Right cardiac atrium (tissue), 5 donors: ENCODE data around the gene C19orf73. TPM values are rescaled to one million over a fixed set of nuclear protein-coding genes. Genes with fewer than 3 reads are reported as not detected.

Experiments
- ATAC-seq, 2 donors: fragments of 200-7000 bp; cut with Tn5 transposase; one replicate each; pipeline versions ENCODE4 v1.8.0 to v1.9.1; 2020; ENCODE audit warnings: moderate library complexity in 2 of 2, mild to moderate bottlenecking in 1 of 2
- DNase-seq, 3 donors: peaks; one replicate each; pipeline ENCODE4 v3.0.0-alpha.2; 2020
- H3K27ac ChIP-seq: one replicate; pipeline ENCODE4 v1.5.1; 2013; ENCODE audit warnings: mild to moderate bottlenecking, low read length, control low read depth, moderate library complexity
- H3K27me3 ChIP-seq: one replicate; pipeline ENCODE4 v1.6.1; 2013; ENCODE audit not compliant: control insufficient read depth, insufficient read depth
- H3K4me1 ChIP-seq: one replicate; pipeline ENCODE4 v1.6.1; 2013; ENCODE audit warnings: low read length; ENCODE audit not compliant: control insufficient read depth, insufficient read depth
- H3K4me3 ChIP-seq: one replicate; pipeline ENCODE4 v1.5.1; 2013; ENCODE audit warnings: low read length, control low read depth
- H3K9me3 ChIP-seq: one replicate; pipeline ENCODE4 v1.6.1; 2013; ENCODE audit warnings: low read length; ENCODE audit not compliant: control insufficient read depth
- WGBS: extraction: QIAGEN DNeasy Blood & Tissue Kit; methylation state at CpG from one replicate; pipeline ENCODE4 v1.1.7; 2013; 5-methylcytosine and 5-hydroxymethylcytosine counted together
- intact Hi-C, 4 donors: fragments of 100-400 bp; cut with DNase I; formaldehyde crosslinking; loops; one replicate each; pipeline versions ENCODE4 v1.11.0 to v1.14.0; 2022 to 2023
- polyA plus RNA-seq: library from polyadenylated mRNA; stranded (reverse); fragments of 200-250 nt; gene quantifications from one replicate; pipeline ENCODE4 v1.2.3, GENCODE V29; 2013
- total RNA-seq, 4 donors: library from RNA; stranded (reverse); fragmentation: NEBNext Ultra II Directional; extraction: Animal tissue kit (Norgen Biotek cat#: 25700); gene quantifications; one replicate each; pipeline ENCODE4 v1.2.1, GENCODE V29; 2021
- donor health status: healthy with polysubstance abuse.
- donor health status: DM: no; HTN: yes; CAD: no.
- donor health status: DM: no; HTN: no; CAD: no.
- donor health status: DM: no; HTN: yes; CAD: no; lungs with severe emphysema.
- donor health status: DM: yes; HTN: yes; CAD: no.

The C19orf73 gene
- total and polyA plus RNA-seq, 5 donors = 1.2 to 3.3 (median 2.0) TPM

GRCh38 chr19:49155005-49155819, 36.3 kb upstream of the C19orf73 start, which contains the start of gene HRC:
Gene HRC (minus strand): TSS chr19:49155396. CDS start chr19:49155237, 159 bp downstream.
- Histone ChIP-seq H3K27ac (peak within 1 kb of the TSS; percentile 94), H3K4me1 (peaks cover 6% of the 10 kb centered on the region), H3K4me3 (peak within 1 kb of the TSS; percentile 27), H3K27me3 (no peaks in the 10 kb centered on the region), H3K9me3 (no peaks in the 10 kb centered on the region)
- intact Hi-C loops = loop anchor here in 1 of 4 donors (5.0 kb wide), 1 partner anchor 33 kb away; no protein-coding TSS in a partner anchor
- 30% methylated on average over 19 of the region's 19 CpGs for WGBS
- peak; percentile 49 to 87 (median 84) for DNase-seq
- peak; percentile 43 to 57 for ATAC-seq

DNA sequence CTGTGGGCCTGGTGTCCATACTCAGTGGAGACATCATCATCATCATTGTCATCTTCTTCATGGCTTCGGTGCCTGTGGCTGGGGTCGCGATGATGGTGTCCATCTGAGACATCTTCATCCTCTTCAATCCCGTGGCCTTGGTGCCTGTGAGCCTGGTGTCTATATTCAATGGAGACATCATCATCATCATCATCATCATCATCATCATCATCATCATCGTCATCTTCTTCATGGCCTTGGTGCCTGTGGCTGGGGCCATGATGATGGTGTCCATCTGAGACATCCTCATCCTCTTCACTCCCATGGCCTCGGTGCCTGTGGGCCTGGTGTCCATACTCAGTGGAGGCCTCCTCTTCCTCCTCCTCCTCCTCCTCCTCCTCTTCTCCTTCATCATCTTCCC, 35.3 kb upstream of the C19orf73 start:
- WGBS = 95% methylated on average over 6 of the region's 6 CpGs
- Histone ChIP-seq H3K27ac (peak overlapping the region; percentile 49), H3K4me1 (peaks cover 6% of the 10 kb centered on the region), H3K9me3 (no peaks in the 10 kb centered on the region), H3K27me3 (no peaks in the 10 kb centered on the region), H3K4me3 (peak overlapping the region; percentile 27)
- intact Hi-C loops = loop anchor here in 1 of 4 donors (5.0 kb wide), 1 partner anchor 37 kb away; the partner anchor contains the start of genes C19orf73 and PPFIA3
- DNase-seq = peak in 1 of 3 donors; percentile 7
- no peak for ATAC-seq

- H3K27me3 ChIP-seq = no peaks in the 10 kb centered on the region
- no peak for ATAC-seq
- DNase-seq = no peak
- H3K4me1 ChIP-seq = peaks cover 6% of the 10 kb centered on the region
- peak overlapping the region; percentile 5 for H3K27ac ChIP-seq
- no peaks in the 10 kb centered on the region for H3K9me3 ChIP-seq
- H3K4me3 ChIP-seq = peak overlapping the region; percentile 11
- WGBS = 82% methylated on average over 10 of the region's 10 CpGs
- intact Hi-C loops = loop anchor here in 1 of 4 donors (5.0 kb wide), 1 partner anchor 36 kb away; the partner anchor contains the start of genes C19orf73 and PPFIA3
These were observed 34.3 kb upstream of the C19orf73 start for GRCh38 chr19:49153167-49153809.

- H3K9me3 ChIP-seq = no peaks in the 10 kb centered on the region
- no peak for ATAC-seq
- H3K27me3 ChIP-seq = no peaks in the 10 kb centered on the region
- intact Hi-C loops = loop anchor here in 1 of 4 donors (5.0 kb wide), 1 partner anchor 35 kb away; the partner anchor contains the start of genes C19orf73 and PPFIA3
- no peak for DNase-seq
- peaks cover 4% of the 10 kb centered on the region for H3K4me1 ChIP-seq
- H3K4me3 ChIP-seq = peak overlapping the region; percentile 21
- H3K27ac ChIP-seq = peak overlapping the region; percentile 39
- 19% methylated on average over 10 of the region's 10 CpGs for WGBS
These were observed 33.2 kb upstream of the C19orf73 start for GRCh38 chr19:49152119-49152550.

DNA sequence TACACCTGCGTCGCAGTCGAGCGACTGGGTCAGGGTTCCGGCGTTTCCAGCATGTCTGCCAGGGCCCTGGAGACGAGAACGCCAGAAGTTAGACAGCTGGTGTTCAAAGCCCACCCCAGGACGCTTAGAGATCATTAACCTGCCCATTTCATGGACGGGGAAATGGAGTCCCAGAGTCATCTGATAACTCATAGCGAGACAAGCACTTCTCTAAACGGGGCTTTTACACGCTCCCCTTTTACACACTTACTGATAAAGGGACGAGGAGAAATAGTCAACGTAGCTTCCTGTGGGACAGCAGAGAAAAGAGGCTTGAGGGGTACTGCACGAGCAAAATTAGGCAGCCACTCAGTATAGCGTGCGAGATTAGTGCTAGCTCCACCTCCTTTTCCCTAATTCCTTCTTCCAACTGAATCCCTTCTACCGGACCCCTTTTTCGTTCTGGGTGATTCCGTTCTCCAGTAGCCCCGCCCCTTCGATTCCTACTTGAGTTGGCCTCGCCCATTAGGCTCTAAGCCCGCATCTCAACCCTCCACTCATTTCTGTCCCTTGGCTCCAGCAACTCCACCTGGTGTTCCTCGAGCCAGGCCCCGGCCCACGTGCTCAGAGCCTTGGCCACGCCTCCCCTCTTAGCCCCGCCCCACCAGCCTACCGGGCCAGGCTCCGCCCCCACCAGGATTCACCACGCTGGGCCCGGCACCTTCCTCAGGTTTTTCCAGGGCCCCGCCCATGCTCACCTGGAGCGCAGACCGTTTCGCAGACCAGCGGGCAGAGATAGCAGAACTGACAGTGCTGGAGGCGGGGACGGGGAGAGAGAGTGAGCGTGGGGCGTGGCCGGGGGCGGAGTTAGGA, 32.5 kb upstream of the C19orf73 start:
- ATAC-seq = peak; percentile 2
- WGBS = 10% methylated on average over 45 of the region's 45 CpGs
- intact Hi-C loops = loop anchor here in 1 of 4 donors (5.0 kb wide), 1 partner anchor 34 kb away; the partner anchor contains the start of genes C19orf73 and PPFIA3
- H3K4me1 ChIP-seq = peaks cover 4% of the 10 kb centered on the region
- H3K27me3 ChIP-seq = no peaks in the 10 kb centered on the region
- peak; percentile 68 to 88 (median 86) for DNase-seq
- no peaks in the 10 kb centered on the region for H3K9me3 ChIP-seq
- H3K4me3 ChIP-seq = peak overlapping the region; percentile 21
- H3K27ac ChIP-seq = peak overlapping the region; percentile 39

DNA sequence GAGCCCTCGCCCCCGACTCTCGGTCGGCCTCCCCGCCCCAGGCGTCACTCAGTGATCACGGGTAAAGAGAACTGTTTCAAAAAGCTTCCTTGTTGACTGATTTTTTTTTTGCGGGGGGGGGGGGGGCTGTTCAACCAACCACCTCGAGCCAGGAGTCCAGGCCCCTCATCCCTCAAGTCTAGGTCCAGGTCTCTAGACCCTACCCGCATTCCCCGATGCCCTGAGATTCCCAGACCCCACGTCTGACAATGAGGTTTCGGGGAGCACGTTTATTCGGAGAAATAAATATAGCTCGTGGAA, 32.0 kb upstream of the C19orf73 start:
- WGBS = 7% methylated on average over 16 of the region's 16 CpGs
- Histone ChIP-seq H3K4me1 (peaks cover 4% of the 10 kb centered on the region), H3K9me3 (no peaks in the 10 kb centered on the region), H3K4me3 (peak overlapping the region; percentile 66), H3K27me3 (no peaks in the 10 kb centered on the region), H3K27ac (peak overlapping the region; percentile 6)
- intact Hi-C loops = loop anchor here in 1 of 4 donors (5.0 kb wide), 1 partner anchor 34 kb away; the partner anchor contains the start of genes C19orf73 and PPFIA3
- ATAC-seq = no peak
- no peak for DNase-seq

DNA sequence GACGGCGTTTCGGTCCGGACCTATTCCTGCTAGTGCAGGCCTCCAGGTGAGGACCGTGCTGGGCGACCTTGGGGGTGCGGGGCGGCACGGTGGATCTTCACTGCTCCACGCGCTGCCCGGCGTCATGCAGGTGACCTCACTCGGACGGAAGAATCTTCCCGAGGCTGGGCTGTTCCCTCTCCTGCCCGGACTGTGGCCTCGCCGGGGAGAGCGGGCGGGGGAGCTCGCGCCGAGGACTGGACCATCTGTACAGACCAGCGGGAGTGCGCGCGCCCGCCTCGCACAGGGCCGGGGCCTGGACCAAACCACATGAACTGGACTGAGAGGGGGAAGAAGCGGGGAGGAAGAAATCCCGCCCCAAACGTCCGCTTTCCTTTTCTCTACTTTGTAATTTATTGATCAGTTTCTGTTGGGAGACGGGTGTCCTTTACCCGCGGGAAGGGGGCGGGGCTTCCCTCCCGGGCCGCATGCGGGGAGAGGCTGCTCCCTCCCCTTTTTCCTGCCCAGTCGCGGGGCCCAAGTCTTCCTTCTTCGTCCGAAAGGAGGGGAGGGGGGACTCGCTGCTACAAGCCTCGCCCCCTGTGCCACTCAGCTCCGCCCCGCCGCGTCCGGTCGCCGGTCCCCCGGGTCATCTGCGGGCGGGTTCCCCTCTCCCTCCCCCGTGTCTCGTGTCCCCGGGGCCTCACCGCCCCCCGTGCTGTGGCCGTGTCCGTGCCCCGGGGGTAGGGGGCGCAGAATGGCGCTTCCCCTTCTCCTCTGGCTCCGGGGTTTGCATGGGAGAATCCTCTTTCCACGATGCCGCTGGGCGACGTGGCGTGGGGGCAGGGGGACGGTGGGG, 31.4 kb upstream of the C19orf73 start:
- no peaks in the 10 kb centered on the region for H3K9me3 ChIP-seq
- intact Hi-C loops = loop anchor here in 1 of 4 donors (5.0 kb wide), 1 partner anchor 33 kb away; the partner anchor contains the start of genes C19orf73 and PPFIA3
- DNase-seq (peak; percentile 86 to 94 (median 94)), ATAC-seq (peak; percentile 62 to 64)
- under 1% methylated on average over 74 of the region's 75 CpGs for WGBS
- peak overlapping the region; percentile 66 for H3K4me3 ChIP-seq
- H3K4me1 ChIP-seq = peaks cover 4% of the 10 kb centered on the region
- H3K27me3 ChIP-seq = no peaks in the 10 kb centered on the region
- peak overlapping the region; percentile 85 for H3K27ac ChIP-seq

DNA sequence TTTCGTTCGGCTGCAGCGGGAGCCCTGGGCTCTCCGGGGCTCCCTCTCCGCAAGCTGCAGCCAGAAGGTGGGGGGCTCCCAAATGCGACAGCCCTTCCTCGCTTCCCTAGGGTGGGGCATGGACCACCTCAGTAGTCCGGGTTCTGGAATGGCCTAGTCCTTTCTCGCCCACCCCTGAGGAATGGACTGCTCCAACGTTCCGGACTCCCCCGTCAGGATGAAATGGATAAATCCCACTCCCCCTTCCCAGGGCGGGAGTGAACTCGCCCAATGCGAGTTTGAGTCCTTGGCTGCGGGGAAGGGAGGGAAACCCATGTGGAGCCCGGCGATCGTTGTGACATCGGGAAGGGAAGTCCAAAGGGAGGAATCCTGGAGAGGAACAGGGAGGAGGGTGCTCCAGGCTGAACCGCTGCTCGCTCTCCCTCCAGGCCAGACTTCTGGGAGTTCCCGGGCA, 30.7 kb upstream of the C19orf73 start:
- Histone ChIP-seq H3K27me3 (no peaks in the 10 kb centered on the region), H3K4me1 (peaks cover 4% of the 10 kb centered on the region), H3K9me3 (no peaks in the 10 kb centered on the region), H3K4me3 (peak overlapping the region; percentile 66), H3K27ac (peak overlapping the region; percentile 85)
- intact Hi-C loops = loop anchor here in 3 of 4 donors (5.0 to 10.0 kb wide), 3 partner anchors 32 to 55 kb away; partner anchors contain the start of genes C19orf73 (in 1 of the 3) and PPFIA3 (in 1 of the 3)
- under 1% methylated on average over 23 of the region's 23 CpGs for WGBS
- peak; percentile 81 to 88 (median 88) for DNase-seq
- peak; percentile 46 to 53 for ATAC-seq

GRCh38 chr19:49148784-49149651, 30.1 kb upstream of the C19orf73 start:
- peak overlapping the region; percentile 66 for H3K4me3 ChIP-seq
- intact Hi-C loops = loop anchor here in 3 of 4 donors (5.0 to 10.0 kb wide), 2 partner anchors 52 to 54 kb away; no protein-coding TSS in a partner anchor
- 2% methylated on average over 49 of the region's 49 CpGs for WGBS
- peak overlapping the region; percentile 85 for H3K27ac ChIP-seq
- peak; percentile 83 to 85 for ATAC-seq
- peak; percentile 99 to 100 (median 99) for DNase-seq
- H3K9me3 ChIP-seq = no peaks in the 10 kb centered on the region
- H3K27me3 ChIP-seq = no peaks in the 10 kb centered on the region
- peaks cover 2% of the 10 kb centered on the region for H3K4me1 ChIP-seq
